Measurements from ENCODE around the gene TMC5.

The TMC5 gene

DNA sequence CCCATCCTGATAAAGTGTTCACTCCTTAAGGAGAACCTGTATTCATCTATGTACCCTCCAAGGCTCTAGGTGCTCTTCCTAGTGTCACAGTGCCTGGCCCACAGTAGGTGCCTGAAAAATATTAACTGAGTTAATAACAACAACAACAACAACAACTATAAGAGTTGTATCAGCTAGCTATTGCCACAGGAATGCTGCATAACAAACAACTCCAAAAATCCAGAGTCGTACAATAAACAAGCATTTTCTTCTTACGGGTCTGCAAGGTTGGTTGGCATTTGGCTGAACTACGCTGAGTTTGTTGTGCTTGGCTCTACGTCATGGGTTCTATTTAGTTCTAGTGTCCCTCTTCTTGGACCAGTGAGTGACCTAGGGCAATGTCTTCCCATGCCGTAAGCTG, 29.2 kb downstream of the TMC5 start:
- DNase-seq (ENCODE audit: insufficient read length, low spot score) = no peak
- no peak for FAIRE-seq

DNA sequence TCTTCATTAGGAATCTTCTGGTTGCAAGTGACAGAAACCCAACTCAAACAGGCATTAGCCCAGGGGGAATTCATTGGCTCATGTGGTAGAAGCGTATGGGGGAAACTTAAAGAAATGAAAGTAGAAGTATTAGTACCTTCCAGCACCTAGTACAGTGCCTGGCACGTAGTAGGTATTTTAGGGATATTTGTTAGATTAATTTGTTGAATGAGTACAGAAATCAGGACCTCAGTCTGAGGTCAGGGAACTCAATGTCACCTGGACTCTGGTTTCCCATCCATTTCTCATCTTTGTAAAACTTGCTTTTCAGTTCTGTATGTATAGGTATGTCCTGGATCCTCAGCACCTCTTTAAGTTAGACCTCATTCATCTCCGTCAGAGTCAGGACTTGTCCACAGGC, 32.5 kb downstream of the TMC5 start:
- FAIRE-seq = no peak
- DNase-seq (ENCODE audit: insufficient read length, low spot score) = no peak

DNA sequence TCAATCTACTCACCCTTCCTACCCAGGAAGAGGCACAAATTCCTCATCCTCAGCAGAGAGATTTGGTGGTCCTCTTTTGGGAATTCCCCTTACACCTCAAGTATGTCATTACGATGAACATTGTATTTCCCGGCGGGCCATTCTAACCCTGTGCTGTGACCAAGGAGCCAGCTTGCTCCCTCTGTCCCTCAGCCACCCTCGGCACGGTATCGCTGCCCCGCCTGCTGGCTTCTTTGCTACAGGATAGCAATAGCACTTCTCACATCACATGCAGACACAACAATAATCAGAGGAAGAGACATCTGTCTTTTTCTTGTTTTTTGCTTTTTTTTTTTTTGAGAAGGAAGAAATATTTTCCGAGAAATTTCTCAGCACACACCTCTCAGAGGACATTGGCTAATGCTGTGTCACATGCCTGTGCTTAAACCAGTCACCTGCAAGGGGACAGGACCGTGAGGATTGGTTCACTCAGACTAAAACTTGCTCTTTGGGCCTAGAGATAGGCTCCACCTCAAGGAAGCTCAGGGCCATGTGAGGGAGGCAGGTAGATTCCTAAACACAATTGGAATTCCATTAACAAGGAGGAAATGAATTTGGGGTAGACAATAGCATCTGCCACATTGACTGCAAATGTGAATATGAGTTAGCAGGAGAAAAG, 41.2 kb downstream of the TMC5 start:
- DNase-seq (ENCODE audit: insufficient read length, low spot score) (no peak), FAIRE-seq (no peak)

DNA sequence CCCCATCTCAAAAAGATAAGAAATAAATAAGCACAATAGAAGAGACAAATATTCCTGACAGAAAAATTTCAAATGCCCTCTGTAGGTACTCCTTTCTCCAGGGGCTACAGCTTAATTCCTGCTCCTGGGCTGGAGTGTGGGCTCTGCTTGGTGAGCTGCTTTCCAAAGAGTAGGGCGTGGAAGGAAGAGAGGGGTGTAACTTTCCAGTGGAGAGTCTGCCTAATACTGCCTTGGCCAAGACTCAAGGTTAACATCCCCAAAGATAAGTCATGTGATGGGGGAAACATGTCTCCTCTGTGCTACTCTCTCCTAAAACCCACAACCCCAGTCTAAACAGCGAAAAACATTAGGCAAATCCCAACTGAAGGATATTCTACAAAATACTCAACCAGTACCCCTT, 42.7 kb downstream of the TMC5 start:
- no peak for DNase-seq (ENCODE audit: insufficient read length, low spot score)
- FAIRE-seq = no peak

DNA sequence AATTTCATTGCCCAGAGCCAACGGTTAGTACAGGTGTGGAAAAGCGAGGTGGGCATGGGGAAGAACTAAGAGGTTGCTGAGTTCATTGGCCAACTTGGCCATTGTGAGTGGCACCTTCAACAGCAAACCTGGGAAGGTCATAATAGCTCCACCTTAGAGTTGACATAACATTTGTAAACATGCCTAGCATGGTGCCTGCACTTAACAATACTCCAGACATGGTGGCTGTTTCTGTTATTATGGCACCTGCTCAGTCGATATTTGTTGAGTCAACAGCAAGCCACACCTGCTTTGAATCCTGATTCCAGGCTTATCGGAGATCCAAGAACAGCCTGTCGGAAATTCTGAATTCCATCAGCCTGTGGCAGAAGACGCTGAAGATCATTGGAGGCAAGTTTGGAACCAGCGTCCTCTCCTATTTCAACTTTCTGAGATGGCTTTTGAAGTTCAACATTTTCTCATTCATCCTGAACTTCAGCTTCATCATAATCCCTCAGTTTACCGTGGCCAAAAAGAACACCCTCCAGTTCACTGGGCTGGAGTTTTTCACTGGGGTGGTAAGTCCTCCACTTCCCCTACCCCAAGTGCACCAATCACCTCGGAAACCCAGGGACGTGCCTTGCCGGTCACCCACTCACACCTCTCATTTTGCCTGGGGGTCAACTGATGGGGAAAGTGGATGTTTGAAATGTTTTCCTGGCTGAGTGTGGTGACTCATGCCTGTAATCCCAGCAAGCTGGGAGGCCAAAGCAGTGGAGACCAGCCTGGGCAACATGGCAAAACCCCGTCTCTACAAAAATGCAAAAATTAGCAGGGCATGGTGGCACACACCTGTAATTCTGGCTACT, 46.0 kb downstream of the TMC5 start:
- peak; percentile 59 for DNase-seq (ENCODE audit: insufficient read length, low spot score)

DNA sequence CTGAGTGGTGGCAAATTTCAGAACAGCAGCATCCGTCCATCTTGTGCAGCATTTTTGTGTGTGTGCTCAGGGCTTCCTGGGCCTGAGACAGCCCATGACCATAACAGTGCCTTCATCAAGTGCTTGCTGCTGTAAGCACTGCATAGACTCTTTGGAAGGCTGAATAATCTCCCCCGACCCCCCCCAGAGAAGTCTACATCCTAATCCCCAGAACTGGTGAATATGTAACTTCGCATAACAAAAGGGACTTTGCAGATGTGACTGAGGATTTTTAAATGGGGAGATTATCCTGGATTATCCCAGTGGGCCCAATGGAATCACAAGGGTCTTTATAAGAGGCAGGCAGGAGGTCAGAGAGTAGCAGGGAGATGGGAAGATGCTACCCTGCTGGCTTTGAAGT, 50.6 kb downstream of the TMC5 start:
- DNase-seq (ENCODE audit: insufficient read length, low spot score) = no peak
- FAIRE-seq = no peak

More for the DNA sequence above, 46.0 kb downstream of the TMC5 start:
- FAIRE-seq = no peak

DNA sequence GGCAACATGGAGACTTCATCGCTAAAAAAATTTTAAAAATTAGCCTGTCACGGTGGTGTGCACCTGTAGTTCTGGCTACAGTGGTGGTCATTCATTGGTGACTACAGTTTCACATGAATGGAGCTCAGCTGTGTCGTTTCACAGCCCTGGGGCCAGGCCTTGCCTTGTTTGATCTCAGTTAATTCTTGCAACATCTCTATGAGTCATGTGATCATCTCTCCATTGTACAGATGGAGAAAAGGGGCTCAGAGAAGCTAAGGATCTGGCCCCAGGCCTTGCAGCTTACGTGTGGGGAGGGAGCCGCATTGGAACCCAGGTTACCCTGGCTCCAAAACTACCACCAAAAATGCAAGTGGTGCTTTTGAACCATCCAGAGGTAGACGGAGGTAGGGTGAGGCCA, 54.8 kb downstream of the TMC5 start:
- DNase-seq (ENCODE audit: insufficient read length, low spot score) (no peak), FAIRE-seq (no peak)

DNA sequence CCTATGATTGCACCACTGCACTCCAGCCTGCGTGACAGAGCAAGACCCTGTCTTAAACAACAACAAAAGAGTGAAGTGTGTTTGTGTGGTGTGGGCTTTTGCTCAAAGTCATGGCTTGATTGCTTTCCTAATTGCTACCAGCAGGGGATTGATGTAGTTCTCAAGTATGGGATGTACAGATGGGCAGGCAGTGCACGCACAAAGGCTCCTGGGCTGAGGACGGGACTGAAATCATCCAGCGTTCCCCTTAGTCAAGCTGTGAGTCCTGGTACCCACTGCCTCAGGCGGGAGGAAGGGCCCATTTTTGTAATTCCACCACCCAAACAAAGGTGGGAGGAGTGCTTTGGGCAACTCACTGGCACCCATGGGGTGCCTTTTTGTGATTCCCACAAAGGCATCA, 56.9 kb downstream of the TMC5 start:
- FAIRE-seq (no peak), DNase-seq (ENCODE audit: insufficient read length, low spot score) (no peak)

DNA sequence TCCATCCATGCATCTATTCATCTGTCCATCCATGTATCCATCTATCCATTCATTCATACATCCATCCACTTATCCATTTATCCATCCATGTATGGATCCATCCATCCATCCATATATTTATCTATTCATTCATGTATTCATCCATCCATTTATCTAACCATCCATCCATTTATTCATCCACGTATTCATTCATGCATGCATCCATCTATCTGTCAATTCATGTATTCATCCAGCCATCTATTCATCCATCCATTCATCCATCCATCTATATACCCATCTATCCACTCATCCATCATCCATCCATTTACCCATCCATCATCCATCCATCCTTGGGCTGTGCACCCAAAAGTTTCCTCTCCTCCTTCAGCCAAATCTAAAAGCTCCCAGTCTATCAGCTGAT, 60.8 kb downstream of the TMC5 start:
- no peak for FAIRE-seq
- DNase-seq (ENCODE audit: insufficient read length, low spot score) = no peak

DNA sequence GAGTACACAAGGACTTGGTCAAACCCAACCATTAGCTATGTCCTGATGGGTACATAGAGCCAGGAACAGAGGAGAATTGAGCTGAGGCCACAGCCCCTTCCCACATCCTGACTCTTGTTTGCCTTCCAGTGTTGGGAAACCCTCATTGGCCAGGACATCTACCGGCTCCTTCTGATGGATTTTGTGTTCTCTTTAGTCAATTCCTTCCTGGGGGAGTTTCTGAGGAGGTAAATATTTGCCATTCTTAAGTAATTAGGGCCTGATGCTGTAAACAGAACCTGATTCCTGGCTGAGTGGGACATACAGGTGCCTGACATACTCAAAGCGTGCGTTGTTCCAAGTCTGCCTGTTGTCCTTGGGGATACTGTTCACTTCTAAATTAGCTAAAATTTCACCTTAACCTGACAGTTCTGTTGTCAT, 61.6 kb downstream of the TMC5 start:
- DNase-seq (ENCODE audit: insufficient read length, low spot score) (no peak), FAIRE-seq (no peak)

DNA sequence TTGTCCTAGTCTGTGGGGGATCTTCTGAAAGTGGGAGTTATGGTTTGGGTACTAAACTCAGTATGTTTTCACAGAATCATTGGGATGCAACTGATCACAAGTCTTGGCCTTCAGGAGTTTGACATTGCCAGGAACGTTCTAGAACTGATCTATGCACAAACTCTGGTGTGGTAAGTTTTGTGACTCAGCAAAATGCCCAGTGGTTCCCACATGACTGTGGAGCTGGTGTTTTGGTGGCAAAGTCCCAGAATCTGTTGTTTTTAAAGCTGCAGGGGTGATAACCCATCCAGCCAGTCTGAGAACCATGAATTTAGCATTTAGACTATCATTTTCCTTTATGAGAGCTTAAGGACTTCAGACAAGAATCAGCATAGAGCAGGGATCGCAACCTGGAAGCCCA, 63.6 kb downstream of the TMC5 start:
- no peak for FAIRE-seq
- DNase-seq (ENCODE audit: insufficient read length, low spot score) = no peak

DNA sequence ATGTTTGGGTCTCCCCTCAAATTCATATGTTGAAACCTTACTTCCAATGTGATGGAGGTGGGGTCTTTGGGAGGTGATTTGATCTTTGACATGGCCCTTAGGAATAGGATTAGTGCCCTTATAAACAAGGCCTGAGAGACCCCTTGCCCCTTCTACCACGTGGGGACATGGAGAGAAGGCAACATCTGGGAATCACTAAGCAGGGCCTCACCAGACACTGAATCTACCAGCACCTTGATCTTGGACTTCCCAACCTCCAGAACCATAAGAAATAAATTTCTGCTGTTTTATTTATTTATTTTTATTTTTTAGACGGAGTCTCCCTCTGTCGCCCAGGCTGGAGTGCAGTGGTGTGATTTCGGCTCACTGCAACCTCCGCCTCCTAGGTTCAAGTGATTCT, 64.1 kb downstream of the TMC5 start:
- no peak for FAIRE-seq
- DNase-seq (ENCODE audit: insufficient read length, low spot score) = no peak

DNA sequence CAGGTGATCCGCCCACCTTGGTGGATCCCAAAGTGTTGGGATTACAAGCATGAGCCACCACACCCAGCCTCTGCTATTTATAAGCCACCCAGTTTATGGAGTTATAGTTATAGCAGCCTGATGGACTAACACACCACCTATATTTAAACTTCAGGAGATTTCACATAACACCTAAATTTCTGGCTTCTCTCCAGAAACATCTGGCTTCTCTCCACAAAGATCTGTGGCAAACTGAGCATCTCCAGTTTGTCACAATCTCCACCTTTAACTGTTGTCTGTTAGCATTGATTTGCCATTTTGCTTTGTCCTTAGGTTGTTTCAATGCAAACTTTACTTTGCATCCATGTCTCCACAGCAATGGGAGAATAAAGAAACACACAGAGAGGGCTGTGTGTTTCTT, 64.6 kb downstream of the TMC5 start:
- no peak for FAIRE-seq

DNA sequence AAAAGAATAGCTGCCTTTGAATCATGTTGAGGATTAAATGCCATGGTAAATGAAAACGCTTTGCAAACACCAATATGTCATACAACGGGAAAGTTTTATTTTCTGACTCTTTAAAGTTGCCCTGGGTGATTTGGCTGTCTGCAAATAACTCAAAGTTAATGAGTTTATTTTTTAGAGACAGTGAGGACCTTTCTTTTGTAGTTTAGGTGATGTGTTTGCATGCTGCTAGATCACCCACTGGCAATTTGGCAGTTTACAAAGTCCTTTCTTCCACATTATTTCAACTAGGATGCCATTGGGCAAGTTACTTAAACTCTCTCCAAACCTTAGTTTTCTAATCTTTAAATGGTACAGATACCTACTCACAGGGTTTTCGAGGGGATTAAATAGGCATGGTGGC, 66.4 kb downstream of the TMC5 start:
- no peak for FAIRE-seq

More for the DNA sequence above, 64.6 kb downstream of the TMC5 start:
- no peak for DNase-seq (ENCODE audit: insufficient read length, low spot score)

DNA sequence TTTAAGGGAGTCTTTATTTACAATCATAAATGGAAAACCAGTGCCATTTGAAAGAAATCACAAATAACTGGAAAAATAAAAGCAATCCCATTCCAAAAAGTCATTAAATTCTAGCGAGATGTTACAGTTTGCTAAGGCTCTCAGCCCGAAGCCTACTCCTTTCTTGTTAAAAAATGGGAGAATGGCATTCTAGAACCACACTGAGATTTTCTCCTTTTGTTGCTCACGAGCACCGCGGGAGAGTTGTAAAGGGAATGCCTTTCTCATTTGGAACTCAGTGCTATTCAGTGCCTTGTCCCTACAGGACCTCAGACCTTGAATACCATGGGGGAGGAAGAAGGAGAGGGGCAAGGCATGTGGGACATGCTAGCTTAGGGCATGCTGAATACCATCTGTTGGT, 67.9 kb downstream of the TMC5 start:
- no peak for DNase-seq (ENCODE audit: insufficient read length, low spot score)

More for the DNA sequence above, 66.4 kb downstream of the TMC5 start:
- no peak for DNase-seq (ENCODE audit: insufficient read length, low spot score)

DNA sequence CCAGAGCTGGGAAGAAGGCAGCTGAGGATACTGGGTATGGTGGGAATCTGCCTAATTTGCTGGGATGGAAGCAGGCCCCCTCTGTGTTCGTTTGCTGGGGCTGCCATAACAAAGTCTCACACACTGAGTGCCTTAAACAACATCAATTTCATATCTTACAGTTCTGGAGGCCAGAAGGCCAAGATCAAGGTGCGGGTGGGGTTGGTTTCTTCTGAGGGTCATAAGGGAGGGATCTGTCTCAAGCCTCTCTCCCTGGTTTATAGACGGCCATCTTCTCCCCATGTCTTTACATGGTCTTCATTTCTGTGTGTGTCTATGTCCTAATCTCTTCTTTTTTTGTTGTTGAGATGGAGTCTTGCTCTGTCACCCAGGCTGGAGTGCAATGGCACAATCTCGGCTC, 68.4 kb downstream of the TMC5 start:
- FAIRE-seq = no peak

More for the DNA sequence above, 67.9 kb downstream of the TMC5 start:
- FAIRE-seq = no peak

DNA sequence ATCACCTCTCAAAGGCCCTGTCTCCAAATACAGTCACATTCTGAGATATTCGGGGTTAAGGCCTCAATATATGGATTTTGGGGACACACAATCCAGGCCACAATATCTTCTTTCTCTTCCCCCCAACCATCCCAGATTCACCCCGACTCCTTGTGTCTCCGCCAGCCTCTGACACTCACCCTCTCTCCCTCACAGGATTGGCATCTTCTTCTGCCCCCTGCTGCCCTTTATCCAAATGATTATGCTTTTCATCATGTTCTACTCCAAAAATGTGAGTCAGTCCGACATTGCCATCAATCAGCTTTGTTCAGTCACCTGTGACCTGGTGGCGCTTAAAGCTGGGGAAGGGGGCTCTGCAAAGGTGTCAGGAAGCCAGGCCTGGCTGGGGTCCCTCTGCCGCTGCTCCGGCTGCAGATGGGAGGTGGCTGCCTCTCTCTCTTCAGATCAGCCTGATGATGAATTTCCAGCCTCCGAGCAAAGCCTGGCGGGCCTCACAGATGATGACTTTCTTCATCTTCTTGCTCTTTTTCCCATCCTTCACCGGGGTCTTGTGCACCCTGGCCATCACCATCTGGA, 69.2 kb downstream of the TMC5 start:
- FAIRE-seq = no peak

More for the DNA sequence above, 68.4 kb downstream of the TMC5 start:
- no peak for DNase-seq (ENCODE audit: insufficient read length, low spot score)

DNA sequence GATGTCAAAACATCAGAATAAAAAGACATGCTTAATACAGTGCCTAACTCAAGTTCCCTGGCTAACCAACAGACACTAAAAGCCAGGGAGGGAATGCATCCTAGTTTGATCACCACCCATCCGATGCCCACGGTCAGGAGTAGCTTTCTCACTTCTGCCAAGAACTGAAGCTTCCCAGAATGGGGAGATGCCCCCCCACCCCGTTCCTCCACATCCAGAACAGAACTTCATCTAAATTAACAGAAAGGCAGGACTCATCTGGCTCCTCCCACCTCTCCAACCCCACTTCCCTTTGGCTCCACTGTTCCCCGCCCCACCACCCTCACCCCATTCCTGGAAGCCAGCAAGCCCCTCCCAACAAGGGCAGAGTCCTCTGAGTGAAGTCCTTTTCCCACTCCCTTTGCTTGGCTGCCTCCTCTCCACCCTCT, 70.5 kb downstream of the TMC5 start:
- no peak for DNase-seq (ENCODE audit: insufficient read length, low spot score)
- no peak for FAIRE-seq

More for the DNA sequence above, 69.2 kb downstream of the TMC5 start:
- no peak for DNase-seq (ENCODE audit: insufficient read length, low spot score)

DNA sequence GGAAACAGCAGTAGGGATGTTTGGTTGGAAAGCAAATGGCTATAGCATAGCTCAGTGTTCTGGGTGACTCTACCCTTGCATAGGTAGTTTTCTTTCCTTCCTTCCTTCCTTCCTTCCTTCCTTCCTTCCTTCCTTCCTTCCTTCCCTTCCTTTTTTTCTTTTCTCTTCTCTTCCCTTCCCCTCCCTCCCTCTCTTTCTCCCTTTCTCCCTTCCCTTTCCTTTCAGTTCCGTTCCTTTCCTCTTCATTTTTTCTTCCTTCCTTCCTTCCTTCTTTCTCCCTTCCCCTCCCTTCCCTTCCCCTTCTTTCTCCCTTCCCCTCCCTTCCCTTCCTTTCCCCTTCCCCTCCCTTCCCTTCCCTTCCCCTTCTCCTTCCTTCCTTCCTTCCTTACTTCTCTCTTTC, 72.9 kb downstream of the TMC5 start:
- FAIRE-seq = no peak
- no peak for DNase-seq (ENCODE audit: insufficient read length, low spot score)

DNA sequence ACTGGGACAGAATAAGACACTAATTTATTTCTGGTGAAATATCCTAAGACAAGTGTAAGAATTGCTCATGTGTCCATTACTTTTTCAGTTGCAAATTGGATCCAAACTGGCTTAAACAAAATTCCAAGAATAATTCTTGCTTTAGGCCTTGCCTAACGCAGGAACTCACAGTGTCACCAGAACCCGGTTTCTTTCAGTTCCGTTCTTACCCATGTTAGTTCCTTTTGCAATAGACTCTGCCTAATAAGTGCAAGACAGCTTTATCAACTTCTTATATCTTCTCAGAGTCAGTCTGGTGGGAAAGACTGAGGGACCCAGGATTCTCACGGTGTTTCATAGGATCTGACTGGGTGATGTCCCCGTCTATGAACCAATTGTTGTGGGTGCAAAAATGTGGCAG, 79.5 kb downstream of the TMC5 start:
- no peak for FAIRE-seq
- no peak for DNase-seq (ENCODE audit: insufficient read length, low spot score)

DNA sequence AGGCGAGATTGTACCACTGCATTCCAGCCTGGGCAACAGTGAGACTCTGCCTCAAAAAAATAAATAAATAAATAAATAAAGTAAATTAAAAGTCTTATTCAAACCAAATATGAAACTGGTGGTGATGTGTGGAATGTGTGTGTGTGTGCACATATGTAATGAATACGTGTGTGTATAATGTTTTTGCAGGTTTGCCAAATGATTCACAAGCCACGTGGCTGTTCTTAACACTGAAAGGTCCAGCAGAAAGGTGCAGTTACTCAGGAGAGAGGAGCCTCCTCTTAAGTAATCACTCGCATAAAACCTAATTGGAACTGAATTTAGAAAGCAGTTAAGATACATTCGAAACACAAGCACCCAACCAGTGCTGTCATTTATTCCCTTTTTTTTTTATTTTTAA, 81.3 kb downstream of the TMC5 start:
- FAIRE-seq = no peak

DNA sequence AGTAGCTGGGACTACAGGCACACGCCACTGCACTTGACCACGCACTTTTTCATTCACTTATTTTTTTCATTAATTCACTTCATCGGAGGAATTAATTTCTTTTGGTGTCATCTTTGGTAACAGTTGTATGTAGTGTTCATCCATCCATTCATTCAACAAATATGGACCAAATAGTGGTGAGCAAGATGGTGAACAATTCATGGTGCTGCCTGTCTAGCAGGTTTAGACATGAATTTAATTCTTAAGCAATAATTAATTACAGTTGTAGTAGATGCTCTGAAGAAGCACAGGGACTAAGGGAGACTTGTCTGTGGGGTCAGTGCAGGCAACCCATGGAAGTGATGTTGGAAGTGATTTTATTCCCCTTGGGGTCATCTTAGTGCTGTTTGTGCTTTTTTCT, 81.8 kb downstream of the TMC5 start:
- DNase-seq (ENCODE audit: insufficient read length, low spot score) (no peak), FAIRE-seq (no peak)

More for the DNA sequence above, 81.3 kb downstream of the TMC5 start:
- no peak for DNase-seq (ENCODE audit: insufficient read length, low spot score)
